Measurements from ENCODE around the gene CYP27C1. TPM values are rescaled to one million over a fixed set of nuclear protein-coding genes. Genes with fewer than 3 reads are reported as not detected.

CYP27C1 gene
- not detected in 2 replicates for total RNA-seq

DNA sequence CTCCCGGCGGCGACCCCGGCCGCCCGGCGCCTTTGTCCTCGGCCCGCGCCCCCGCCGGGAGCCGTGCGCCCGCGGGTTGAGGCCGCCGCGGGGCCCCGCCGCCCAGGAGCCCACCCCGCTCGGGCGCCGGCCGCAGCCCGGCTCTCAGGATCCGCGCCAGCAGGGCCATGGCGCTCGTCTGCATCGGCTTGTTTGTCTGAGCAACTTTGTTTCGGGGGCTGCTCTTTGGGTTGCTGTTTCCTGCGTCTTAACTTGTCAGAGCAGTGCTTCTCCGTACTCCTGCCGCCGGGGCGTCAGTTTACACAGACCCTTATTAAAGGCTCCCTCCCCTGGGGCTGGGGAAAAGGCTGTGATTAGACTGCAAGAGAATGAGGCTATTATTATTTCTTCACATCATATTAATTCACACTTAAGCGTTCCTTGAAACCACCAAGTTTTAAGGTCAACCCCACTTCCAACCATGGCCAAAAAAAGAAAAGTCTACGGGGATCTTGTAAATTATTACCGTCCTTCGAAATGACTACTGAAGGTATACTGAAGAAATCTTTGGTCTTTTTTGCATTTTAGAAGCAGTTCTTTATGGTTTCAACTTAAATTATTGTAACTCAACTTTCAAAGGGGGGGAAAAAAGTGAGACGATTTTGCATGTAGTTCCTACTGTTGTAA lies at the start of gene CYP27C1:
Gene CYP27C1, minus strand, starts transcription at position 198 of the 666 bp plus-strand sequence. Its CDS starts 29 bp downstream, at position 169.

Other genes with a start within 250 kb of the CYP27C1 start
- gene BIN1, start 113.1 kb downstream of the CYP27C1 start, total RNA-seq, result 26.1 and 41.5 TPM in 2 replicates
- 34.3 and 42.9 TPM in 2 replicates for gene ERCC3, start 73.8 kb upstream of the CYP27C1 start, total RNA-seq
- 22.5 and 28.7 TPM in 2 replicates for gene MAP3K2, start 167.7 kb upstream of the CYP27C1 start, total RNA-seq
- 0.19 TPM in 1 of 2 replicates, not detected in the other for gene PROC, start 198.1 kb upstream of the CYP27C1 start, total RNA-seq

Data from aortic smooth muscle cell (primary cell).